ENCODE measurements around the gene CPEB1. TPM values are rescaled to one million over a fixed set of nuclear protein-coding genes. Genes with fewer than 3 reads are reported as not detected.

The CPEB1 gene
- total and polyA plus RNA-seq, 2 donors from 2014 or later: 1.4 to 1.6 TPM

- Histone ChIP-seq H3K4me3 (ENCODE audit: low read length in 3 of 3) (no peak overlapping the region), H3K36me3 (ENCODE audit: control insufficient read depth in 2 of 3, insufficient read depth in 3 of 3, low read length in 3 of 3) (no peaks in the 10 kb centered on the region), H3K9me3 (ENCODE audit: control insufficient read depth in 2 of 3, insufficient read depth in 1 of 3, low read length in 3 of 3) (no peaks in the 10 kb centered on the region), H3K9ac (ENCODE audit: low read length in 3 of 3) (no peak overlapping the region), H3K27ac (ENCODE audit: low read depth in 2 of 2, low read length in 2 of 2) (no peak overlapping the region), H3K4me1 (ENCODE audit: control insufficient read depth in 2 of 3, insufficient read depth in 2 of 3, low read depth in 1 of 3, low read length in 3 of 3) (no peaks in the 10 kb centered on the region), H3K27me3 (ENCODE audit: control insufficient read depth, insufficient read depth, low read length) (no peaks in the 10 kb centered on the region)
- intact Hi-C loops (cut with DNase I): no loop called here
- FAIRE-seq (no peak), DNase-seq (peak in 1 of 5 donors; percentile 15)
- no peak for TF ChIP-seq CTCF (IDR thresholded peaks at IDR 0.05; ENCODE audit: borderline replicate concordance, extremely low read depth, insufficient read depth)
These were observed 62.1 kb downstream of the CPEB1 start for GRCh38 chr15:82585072-82585471.

GRCh38 chr15:82580713-82581112, 66.5 kb downstream of the CPEB1 start:
- FAIRE-seq (no peak), DNase-seq (no peak)
- no peak for TF ChIP-seq CTCF (IDR thresholded peaks at IDR 0.05; ENCODE audit: borderline replicate concordance, extremely low read depth, insufficient read depth)
- H3K9me3 ChIP-seq (ENCODE audit: control insufficient read depth in 2 of 3, insufficient read depth in 1 of 3, low read length in 3 of 3): no peaks in the 10 kb centered on the region
- H3K9ac ChIP-seq (ENCODE audit: low read length in 3 of 3): no peak overlapping the region
- H3K4me1 ChIP-seq (ENCODE audit: control insufficient read depth in 2 of 3, insufficient read depth in 2 of 3, low read depth in 1 of 3, low read length in 3 of 3): no peaks in the 10 kb centered on the region
- H3K36me3 ChIP-seq (ENCODE audit: control insufficient read depth in 2 of 3, insufficient read depth in 3 of 3, low read length in 3 of 3): no peaks in the 10 kb centered on the region
- H3K27ac ChIP-seq (ENCODE audit: low read depth in 2 of 2, low read length in 2 of 2): no peak overlapping the region
- no peak overlapping the region for H3K4me3 ChIP-seq (ENCODE audit: low read length in 3 of 3)
- H3K27me3 ChIP-seq (ENCODE audit: control insufficient read depth, insufficient read depth, low read length): no peaks in the 10 kb centered on the region
- intact Hi-C loops (cut with DNase I): no loop called here

GRCh38 chr15:82575335-82575734, 71.8 kb downstream of the CPEB1 start:
- H3K27me3 ChIP-seq (ENCODE audit: control insufficient read depth, insufficient read depth, low read length): no peaks in the 10 kb centered on the region
- H3K9ac ChIP-seq (ENCODE audit: low read length in 3 of 3): no peak overlapping the region
- intact Hi-C loops (cut with DNase I): no loop called here
- H3K4me1 ChIP-seq (ENCODE audit: control insufficient read depth in 2 of 3, insufficient read depth in 2 of 3, low read depth in 1 of 3, low read length in 3 of 3): peaks cover 0 to 4% (median 0%) of the 10 kb centered on the region in 3 donors
- no peak overlapping the region for H3K4me3 ChIP-seq (ENCODE audit: low read length in 3 of 3)
- no peak for DNase-seq
- H3K27ac ChIP-seq (ENCODE audit: low read depth in 2 of 2, low read length in 2 of 2): no peak overlapping the region
- no peaks in the 10 kb centered on the region for H3K36me3 ChIP-seq (ENCODE audit: control insufficient read depth in 2 of 3, insufficient read depth in 3 of 3, low read length in 3 of 3)
- TF ChIP-seq CTCF (IDR thresholded peaks at IDR 0.05; ENCODE audit: borderline replicate concordance, extremely low read depth, insufficient read depth): no peak
- no peaks in the 10 kb centered on the region for H3K9me3 ChIP-seq (ENCODE audit: control insufficient read depth in 2 of 3, insufficient read depth in 1 of 3, low read length in 3 of 3)
- FAIRE-seq: no peak

GRCh38 chr15:82572986-82573385, 74.2 kb downstream of the CPEB1 start:
- no peak for FAIRE-seq

More at GRCh38 chr15:82572986-82573385, 74.2 kb downstream of the CPEB1 start:
- Histone ChIP-seq H3K27ac (ENCODE audit: low read depth in 2 of 2, low read length in 2 of 2) (no peak overlapping the region), H3K9ac (ENCODE audit: low read length in 3 of 3) (no peak overlapping the region), H3K4me1 (ENCODE audit: control insufficient read depth in 2 of 3, insufficient read depth in 2 of 3, low read depth in 1 of 3, low read length in 3 of 3) (peaks cover 0 to 4% (median 0%) of the 10 kb centered on the region in 3 donors), H3K27me3 (ENCODE audit: control insufficient read depth, insufficient read depth, low read length) (no peaks in the 10 kb centered on the region), H3K36me3 (ENCODE audit: control insufficient read depth in 2 of 3, insufficient read depth in 3 of 3, low read length in 3 of 3) (no peaks in the 10 kb centered on the region), H3K4me3 (ENCODE audit: low read length in 3 of 3) (no peak overlapping the region), H3K9me3 (ENCODE audit: control insufficient read depth in 2 of 3, insufficient read depth in 1 of 3, low read length in 3 of 3) (no peaks in the 10 kb centered on the region)
- intact Hi-C loops (cut with DNase I): no loop called here
- no peak for DNase-seq
- no peak for TF ChIP-seq CTCF (IDR thresholded peaks at IDR 0.05; ENCODE audit: borderline replicate concordance, extremely low read depth, insufficient read depth)
